Gastrocnemius medialis (tissue), 4 donors: ENCODE results near the gene AKAP8L. TPM values are rescaled to one million over a fixed set of nuclear protein-coding genes. Genes with fewer than 3 reads are reported as not detected.

ENCODE experiments used
- ATAC-seq, 2 donors: fragments of 150-250 bp; one replicate each; pipeline ENCODE4 v1.9.1; 2016
- DNase-seq, 2 donors: peaks; one replicate each; pipeline ENCODE4 v3.0.0-alpha.2; 2019
- H3K27ac ChIP-seq, 4 donors: fragments of 200-600 bp; sonication (generic); 1 replicate in 1 of 4; 2 replicates in 3 of 4; pipeline ENCODE4 v1.5.1; 2016 to 2018; ENCODE audit warnings: mild to moderate bottlenecking in 2 of 4, moderate library complexity in 1 of 4
- H3K27me3 ChIP-seq, 3 donors: fragments of 200-600 bp; sonication (generic) in 2 of 3; 1 replicate in 1 of 3; 2 replicates in 2 of 3; pipeline versions ENCODE4 v1.5.1 to v1.6.0; 2016 to 2019; ENCODE audit warnings: mild to moderate bottlenecking in 1 of 3, moderate library complexity in 1 of 3
- H3K36me3 ChIP-seq, 2 donors: fragments of 200-600 bp; sonication (generic) in 1 of 2; one replicate each; pipeline ENCODE4 v1.5.1; 2017 to 2018
- H3K4me1 ChIP-seq, 2 donors: fragments of 200-600 bp; sonication (generic) in 1 of 2; one replicate each; pipeline ENCODE4 v1.5.1; 2016 to 2017; ENCODE audit warnings: mild to moderate bottlenecking in 2 of 2
- H3K4me3 ChIP-seq, 4 donors: fragments of 200-600 bp; sonication (generic) in 3 of 4; 1 replicate in 1 of 4; 2 replicates in 3 of 4; pipeline ENCODE4 v1.5.1; 2016 to 2019; ENCODE audit warnings: mild to moderate bottlenecking in 2 of 4
- H3K9me3 ChIP-seq, 3 donors: fragments of 200-600 bp; sonication (generic) in 2 of 3; 1 replicate in 1 of 3; 2 replicates in 2 of 3; pipeline ENCODE4 v1.5.1; 2016 to 2019
- POLR2A ChIP-seq, 2 donors: fragments of 450-650 bp; IDR thresholded peaks; one replicate each; pipeline ENCODE4 v1.6.1; 2017; ENCODE audit warnings: antibody characterized with exemption in 2 of 2, mild to moderate bottlenecking in 2 of 2, moderate library complexity in 2 of 2
- in situ Hi-C, 4 donors: fragments of 200-750 bp; cut with MboI; loops; one replicate each; pipeline versions ENCODE4 v1.15.0 to v1.8.0; 2017; ENCODE audit warnings: low sequenced_read_pairs in 4 of 4
- intact Hi-C: fragments of 100-400 bp; cut with DNase I; formaldehyde crosslinking; loops from one replicate; pipeline ENCODE4 v1.15.1; 2023; ENCODE audit warnings: low total_unique reads
- microRNA counts, 2 donors: library from miRNA; unstranded; fragments of <30 nt; microRNA quantifications; one replicate each; lab custom pipeline; 2016
- microRNA-seq, 2 donors: library from miRNA; unstranded; fragments of <30 nt; microRNA quantifications; one replicate each; pipeline ENCODE4, GENCODE V29; 2016; ENCODE audit warnings: borderline replicate concordance in 2 of 2
- total RNA-seq, 4 donors: library from RNA; depleted of rRNA; stranded (reverse); fragments of >200 nt; gene quantifications; one replicate each; pipeline versions ENCODE4 v1.1.0 to v1.2.3, GENCODE V29; 2016
- TF ChIP-seq, protein P1 (sequence below), 5 experiments: fragments of 450-650 bp in 3 of 5; fragments of 200-600 bp in 2 of 5; sonication (generic) in 2 of 5; IDR thresholded peaks in 4 of 5; conservative IDR thresholded peaks in 1 of 5; 1 replicate in 4 of 5; 2 replicates in 1 of 5; pipeline ENCODE4 v1.5.1; 2016 to 2019; ENCODE audit warnings: antibody characterized with exemption in 5 of 5, mild to moderate bottlenecking in 3 of 5, moderate library complexity in 3 of 5

AKAP8L gene
- total RNA-seq, 4 donors from 2014 or later = 69.3 to 142 (median 85.6) TPM

DNA sequence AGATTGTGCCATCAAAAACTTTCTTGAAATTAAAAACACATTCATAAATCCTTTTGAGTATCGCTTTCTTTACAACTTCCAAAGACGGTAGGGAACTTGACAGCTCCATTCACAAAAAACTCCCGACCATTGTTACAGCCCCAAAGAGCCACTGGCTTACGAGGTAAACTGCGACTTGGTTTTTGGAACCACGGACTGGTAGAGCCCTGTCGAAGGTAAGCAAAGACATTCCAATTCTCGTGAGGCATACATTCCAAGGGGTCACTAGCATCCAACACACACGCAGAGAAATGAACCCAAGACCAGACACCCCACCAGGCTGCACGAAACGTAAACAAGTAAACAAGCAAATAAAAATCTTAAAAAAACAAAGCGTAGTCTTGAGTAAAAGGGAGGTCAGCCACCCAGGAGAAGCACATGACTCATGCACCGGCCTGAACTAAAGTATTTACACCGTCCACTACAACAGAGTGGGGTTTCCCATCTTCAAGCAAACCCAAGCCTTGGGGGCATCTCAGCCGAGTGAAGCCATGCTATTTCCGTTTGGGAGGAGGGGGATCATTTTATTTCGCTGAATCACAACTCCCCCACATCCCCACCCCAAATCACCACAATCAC lies 87.9 kb downstream of the AKAP8L start:
- intact Hi-C loops (loop anchor here (2.0 to 5.0 kb wide), 3 partner anchors 50 to 116 kb away; partner anchors contain the start of genes AKAP8L and WIZ), in situ Hi-C loops (no loop called here)
- Histone ChIP-seq H3K4me3 (peak overlapping the region; percentile 79 to 97 (median 96)), H3K9me3 (no peaks in the 10 kb centered on the region), H3K36me3 (no peaks in the 10 kb centered on the region), H3K27ac (peak overlapping the region; percentile 91 to 98 (median 96)), H3K27me3 (no peaks in the 10 kb centered on the region), H3K4me1 (peaks cover 69 to 74% of the 10 kb centered on the region in 2 donors)
- DNase-seq (peak in 1 of 2 donors; percentile 37), ATAC-seq (peak; percentile 32 to 38)
- TF ChIP-seq, protein P1, sequence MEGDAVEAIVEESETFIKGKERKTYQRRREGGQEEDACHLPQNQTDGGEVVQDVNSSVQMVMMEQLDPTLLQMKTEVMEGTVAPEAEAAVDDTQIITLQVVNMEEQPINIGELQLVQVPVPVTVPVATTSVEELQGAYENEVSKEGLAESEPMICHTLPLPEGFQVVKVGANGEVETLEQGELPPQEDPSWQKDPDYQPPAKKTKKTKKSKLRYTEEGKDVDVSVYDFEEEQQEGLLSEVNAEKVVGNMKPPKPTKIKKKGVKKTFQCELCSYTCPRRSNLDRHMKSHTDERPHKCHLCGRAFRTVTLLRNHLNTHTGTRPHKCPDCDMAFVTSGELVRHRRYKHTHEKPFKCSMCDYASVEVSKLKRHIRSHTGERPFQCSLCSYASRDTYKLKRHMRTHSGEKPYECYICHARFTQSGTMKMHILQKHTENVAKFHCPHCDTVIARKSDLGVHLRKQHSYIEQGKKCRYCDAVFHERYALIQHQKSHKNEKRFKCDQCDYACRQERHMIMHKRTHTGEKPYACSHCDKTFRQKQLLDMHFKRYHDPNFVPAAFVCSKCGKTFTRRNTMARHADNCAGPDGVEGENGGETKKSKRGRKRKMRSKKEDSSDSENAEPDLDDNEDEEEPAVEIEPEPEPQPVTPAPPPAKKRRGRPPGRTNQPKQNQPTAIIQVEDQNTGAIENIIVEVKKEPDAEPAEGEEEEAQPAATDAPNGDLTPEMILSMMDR (IDR thresholded peaks at IDR 0.05 in 4 of 5, conservative IDR thresholded peaks at IDR 0.05 in 1 of 5) = no peak
- no peak for TF ChIP-seq POLR2A (IDR thresholded peaks at IDR 0.05)

MicroRNA genes within 50 kb of the gene (microRNA counts, 767-probe panel; counts per million panel counts)
- 356 to 448 counts per million in 2 donors for microRNA hsa-miR-1470 (lab: Ali Mortazavi, UCI)

Small RNA genes within 50 kb of the gene (microRNA-seq; reads per million reads assigned to microRNA genes)
- gene MIR1470 = 0 reads per million in 2 donors

Other genes with a start within 250 kb of the AKAP8L start
- 10 to 100 TPM in 3 of 4 donors, 1 to 10 TPM in 1; 6.4 to 53.3 (median 32.7) TPM for gene NOTCH3, start 218.0 kb downstream of the AKAP8L start, total RNA-seq
- not detected for gene EPHX3, start 186.5 kb downstream of the AKAP8L start, total RNA-seq
- gene BRD4, start 86.4 kb downstream of the AKAP8L start, total RNA-seq = 10 to 100 TPM; 64.8 to 83.2 (median 73.9) TPM
- gene AKAP8, start 39.2 kb downstream of the AKAP8L start, total RNA-seq = 10 to 100 TPM; 26.0 to 41.5 (median 27.5) TPM
- gene WIZ, start 31.0 kb upstream of the AKAP8L start, total RNA-seq = 10 to 100 TPM; 28.0 to 40.6 (median 32.5) TPM
- 1 to 10 TPM in 1 of 4 donors, under 1 TPM in 2, not detected in 1; 0.36 to 1.6 (median 0.38) TPM for gene RASAL3, start 45.6 kb upstream of the AKAP8L start, total RNA-seq
- not detected for gene PGLYRP2, start 60.5 kb upstream of the AKAP8L start, total RNA-seq
- under 1 TPM in 3 of 4 donors, not detected in 1; 0.24 to 0.29 (median 0.25) TPM for gene CYP4F22, start 89.5 kb upstream of the AKAP8L start, total RNA-seq
- not detected for gene CYP4F8, start 196.2 kb upstream of the AKAP8L start, total RNA-seq
- under 1 TPM in 3 of 4 donors, not detected in 1; 0.05 to 0.93 (median 0.68) TPM for gene CYP4F3, start 221.9 kb upstream of the AKAP8L start, total RNA-seq